PFSK-1 (cell line): ENCODE measurements around the gene C5orf46.

Experiments
- FOXP2 ChIP-seq: optimal IDR thresholded peaks from 2 replicates; pipeline ENCODE3; 2011; ENCODE audit warnings: borderline replicate concordance, control low read depth, inconsistent platforms; ENCODE audit not compliant: insufficient read depth; ENCODE audit errors: extremely low read length, extremely low read depth
- POLR2AphosphoS5 ChIP-seq: IDR thresholded peaks from 2 replicates; pipeline ENCODE4 v1.6.1; 2012; ENCODE audit warnings: low read depth, mild to moderate bottlenecking, control low read depth, low read length, moderate library complexity
- SIN3A ChIP-seq: IDR thresholded peaks from 2 replicates; pipeline ENCODE4 v1.6.1; 2012; ENCODE audit warnings: mild to moderate bottlenecking, low read length, moderate library complexity, borderline replicate concordance; ENCODE audit not compliant: insufficient read depth
- TAF1 ChIP-seq: IDR thresholded peaks from 2 replicates; pipeline ENCODE4 v1.6.1; 2012; ENCODE audit warnings: low read length, control low read depth, borderline replicate concordance; ENCODE audit not compliant: insufficient read depth
- TF ChIP-seq, protein P1 (sequence below), 2 experiments: IDR thresholded peaks; 2 replicates each; pipeline versions ENCODE4 v1.6.1 to v1.8.0; 2011 to 2012; ENCODE audit warnings: low read depth in 2 of 2, low read length in 2 of 2, control low read depth in 1 of 2, inconsistent platforms in 1 of 2, mild to moderate bottlenecking in 1 of 2, moderate library complexity in 1 of 2; ENCODE audit not compliant: insufficient read depth in 1 of 2

The C5orf46 gene

GRCh38 chr5:147859962-147860640 lies 46.2 kb downstream of the C5orf46 start:
- no peak for TF ChIP-seq TAF1

DNA sequence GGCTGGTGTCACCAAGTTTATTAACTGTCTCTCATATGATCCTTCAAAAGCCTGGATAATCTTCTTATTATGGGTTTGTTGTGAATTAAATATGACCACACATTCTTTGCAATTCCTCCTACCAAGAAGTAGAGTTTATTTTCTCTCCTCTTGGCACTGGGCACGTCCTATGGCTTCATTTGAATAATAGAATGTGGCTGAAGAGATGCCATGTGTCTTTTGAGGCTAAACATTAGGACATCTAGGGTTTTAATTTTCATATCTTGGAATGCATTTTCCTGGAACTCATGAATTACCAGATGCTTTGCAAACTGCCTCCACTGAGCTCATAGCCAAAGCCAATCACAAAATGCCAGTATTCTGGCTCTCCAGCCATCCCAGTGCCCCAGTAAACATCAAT lies 47.8 kb downstream of the C5orf46 start:
- TF ChIP-seq POLR2AphosphoS5 (no peak), SIN3A (no peak), TAF1 (no peak), FOXP2 (no peak)
- TF ChIP-seq, protein P1, sequence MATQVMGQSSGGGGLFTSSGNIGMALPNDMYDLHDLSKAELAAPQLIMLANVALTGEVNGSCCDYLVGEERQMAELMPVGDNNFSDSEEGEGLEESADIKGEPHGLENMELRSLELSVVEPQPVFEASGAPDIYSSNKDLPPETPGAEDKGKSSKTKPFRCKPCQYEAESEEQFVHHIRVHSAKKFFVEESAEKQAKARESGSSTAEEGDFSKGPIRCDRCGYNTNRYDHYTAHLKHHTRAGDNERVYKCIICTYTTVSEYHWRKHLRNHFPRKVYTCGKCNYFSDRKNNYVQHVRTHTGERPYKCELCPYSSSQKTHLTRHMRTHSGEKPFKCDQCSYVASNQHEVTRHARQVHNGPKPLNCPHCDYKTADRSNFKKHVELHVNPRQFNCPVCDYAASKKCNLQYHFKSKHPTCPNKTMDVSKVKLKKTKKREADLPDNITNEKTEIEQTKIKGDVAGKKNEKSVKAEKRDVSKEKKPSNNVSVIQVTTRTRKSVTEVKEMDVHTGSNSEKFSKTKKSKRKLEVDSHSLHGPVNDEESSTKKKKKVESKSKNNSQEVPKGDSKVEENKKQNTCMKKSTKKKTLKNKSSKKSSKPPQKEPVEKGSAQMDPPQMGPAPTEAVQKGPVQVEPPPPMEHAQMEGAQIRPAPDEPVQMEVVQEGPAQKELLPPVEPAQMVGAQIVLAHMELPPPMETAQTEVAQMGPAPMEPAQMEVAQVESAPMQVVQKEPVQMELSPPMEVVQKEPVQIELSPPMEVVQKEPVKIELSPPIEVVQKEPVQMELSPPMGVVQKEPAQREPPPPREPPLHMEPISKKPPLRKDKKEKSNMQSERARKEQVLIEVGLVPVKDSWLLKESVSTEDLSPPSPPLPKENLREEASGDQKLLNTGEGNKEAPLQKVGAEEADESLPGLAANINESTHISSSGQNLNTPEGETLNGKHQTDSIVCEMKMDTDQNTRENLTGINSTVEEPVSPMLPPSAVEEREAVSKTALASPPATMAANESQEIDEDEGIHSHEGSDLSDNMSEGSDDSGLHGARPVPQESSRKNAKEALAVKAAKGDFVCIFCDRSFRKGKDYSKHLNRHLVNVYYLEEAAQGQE (IDR thresholded peaks at IDR 0.05; ENCODE audit: insufficient read depth in 1 of 2, low read depth in 2 of 2, low read length in 2 of 2): no peak

GRCh38 chr5:147857302-147858129 lies 48.8 kb downstream of the C5orf46 start:
- TF ChIP-seq FOXP2: no peak
- TF ChIP-seq TAF1: no peak
- no peak for TF ChIP-seq SIN3A
- TF ChIP-seq, protein P1 (IDR thresholded peaks at IDR 0.05; ENCODE audit: insufficient read depth in 1 of 2, low read depth in 2 of 2, low read length in 2 of 2): no peak
- no peak for TF ChIP-seq POLR2AphosphoS5

GRCh38 chr5:147856801-147857200 lies 49.5 kb downstream of the C5orf46 start:
- no peak for TF ChIP-seq TAF1
- TF ChIP-seq SIN3A: no peak
- TF ChIP-seq, protein P1 (IDR thresholded peaks at IDR 0.05; ENCODE audit: insufficient read depth in 1 of 2, low read depth in 2 of 2, low read length in 2 of 2): no peak
- no peak for TF ChIP-seq POLR2AphosphoS5
- TF ChIP-seq FOXP2: no peak

DNA sequence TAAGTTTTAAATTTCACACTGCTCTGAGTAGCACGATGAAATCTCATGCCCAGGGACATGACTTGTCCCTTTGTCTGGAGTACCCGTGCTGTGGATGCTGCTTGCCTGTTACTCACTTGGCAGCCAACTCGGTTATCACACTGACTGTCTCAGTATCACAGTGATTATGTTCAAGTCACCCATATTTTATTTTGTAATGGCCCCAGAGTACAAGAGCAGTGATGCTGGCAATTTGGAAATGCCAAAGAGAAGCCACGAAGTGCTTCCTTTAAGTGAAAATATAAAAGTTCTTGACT lies 50.6 kb downstream of the C5orf46 start:
- no peak for TF ChIP-seq POLR2AphosphoS5
- TF ChIP-seq, protein P1 (IDR thresholded peaks at IDR 0.05; ENCODE audit: insufficient read depth in 1 of 2, low read depth in 2 of 2, low read length in 2 of 2): no peak
- TF ChIP-seq TAF1: no peak
- TF ChIP-seq FOXP2: no peak
- TF ChIP-seq SIN3A: no peak
